Measurements from ENCODE around the gene IGSF21.
"Not testable (repeated sequence)": the region's sequence is repeated elsewhere in the genome, so short reads cannot be mapped to it uniquely, and the experiment has no call there.

The IGSF21 gene

GRCh38 chr1:18340158-18340764 lies 232.7 kb downstream of the IGSF21 start:
- no peak for DNase-seq

- no peak for DNase-seq
These were observed 233.2 kb downstream of the IGSF21 start for GRCh38 chr1:18340787-18341186.

GRCh38 chr1:18341291-18342069 lies 233.9 kb downstream of the IGSF21 start:
- no peak for DNase-seq

GRCh38 chr1:18342744-18343143 lies 235.1 kb downstream of the IGSF21 start:
- no peak for DNase-seq

DNA sequence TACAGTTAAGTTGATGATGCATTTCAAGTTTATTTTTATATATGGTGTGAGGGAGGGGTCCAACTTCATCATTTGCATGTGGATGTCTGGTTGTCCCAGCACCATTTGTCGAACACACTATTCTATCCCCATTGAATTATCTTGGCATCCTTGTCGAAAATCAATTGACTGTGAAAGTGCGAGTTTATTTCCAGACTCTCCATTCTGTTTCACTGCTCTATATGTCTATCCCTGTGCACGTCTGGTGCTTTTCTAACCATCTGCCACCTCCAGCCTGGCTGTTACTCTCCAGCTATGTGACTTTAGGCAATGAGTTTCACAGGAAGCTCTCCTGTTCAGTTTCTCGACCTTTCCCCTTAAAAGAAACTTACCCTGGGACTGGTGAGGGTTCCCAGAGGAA lies 236.0 kb downstream of the IGSF21 start:
- DNase-seq, result peak; percentile 62

- peak; percentile 91 for DNase-seq
These were observed 237.2 kb downstream of the IGSF21 start for GRCh38 chr1:18344755-18345154.

- peak; percentile 44 for DNase-seq
These were observed 240.0 kb downstream of the IGSF21 start for GRCh38 chr1:18347559-18347958.

- no peak for DNase-seq
These were observed 240.8 kb downstream of the IGSF21 start for GRCh38 chr1:18348354-18348753.

DNA sequence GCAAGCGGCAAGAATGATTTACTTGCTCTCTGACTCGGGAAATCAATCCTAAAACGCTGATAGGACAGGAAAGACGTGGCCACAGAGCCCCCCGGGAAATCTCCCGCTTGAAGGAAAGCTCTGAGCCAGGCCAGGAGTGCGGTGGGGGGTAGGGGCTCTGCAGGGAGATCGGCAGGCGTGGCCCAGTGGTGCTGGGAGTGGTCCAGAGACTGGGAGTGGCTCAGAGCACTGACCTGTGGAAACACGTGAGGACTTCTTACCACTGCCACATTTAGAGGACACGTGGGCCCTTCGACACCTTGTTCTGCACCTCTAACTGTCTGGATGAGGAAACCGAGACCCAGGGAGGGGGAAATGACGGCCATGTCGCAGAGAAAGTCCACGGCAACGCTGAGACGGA lies 243.1 kb downstream of the IGSF21 start:
- no peak for DNase-seq

- DNase-seq, result no peak
These were observed 244.1 kb downstream of the IGSF21 start for GRCh38 chr1:18351735-18352134.

GRCh38 chr1:18352636-18353265 lies 245.2 kb downstream of the IGSF21 start:
- peak; percentile 86 for DNase-seq

DNA sequence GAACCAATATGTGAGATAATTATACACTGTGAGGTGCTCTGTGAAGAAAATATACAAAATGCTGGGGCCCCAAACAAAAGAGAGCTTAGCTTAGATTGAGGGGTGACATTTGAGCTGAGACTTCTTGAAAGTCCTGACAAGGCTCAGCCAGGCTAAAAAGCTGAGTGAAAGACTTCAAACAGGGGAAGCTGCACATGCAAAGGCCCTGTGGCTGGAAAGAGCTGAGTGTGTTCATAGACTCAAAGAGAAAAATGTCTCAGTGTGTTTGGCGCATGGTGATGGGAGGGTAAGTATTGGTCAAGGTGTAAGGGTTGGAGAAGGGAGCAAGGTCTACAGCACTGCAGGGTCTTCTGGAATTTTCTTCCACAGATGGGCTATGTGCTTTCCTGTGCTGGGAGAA lies 245.9 kb downstream of the IGSF21 start:
- DNase-seq, result no peak

DNA sequence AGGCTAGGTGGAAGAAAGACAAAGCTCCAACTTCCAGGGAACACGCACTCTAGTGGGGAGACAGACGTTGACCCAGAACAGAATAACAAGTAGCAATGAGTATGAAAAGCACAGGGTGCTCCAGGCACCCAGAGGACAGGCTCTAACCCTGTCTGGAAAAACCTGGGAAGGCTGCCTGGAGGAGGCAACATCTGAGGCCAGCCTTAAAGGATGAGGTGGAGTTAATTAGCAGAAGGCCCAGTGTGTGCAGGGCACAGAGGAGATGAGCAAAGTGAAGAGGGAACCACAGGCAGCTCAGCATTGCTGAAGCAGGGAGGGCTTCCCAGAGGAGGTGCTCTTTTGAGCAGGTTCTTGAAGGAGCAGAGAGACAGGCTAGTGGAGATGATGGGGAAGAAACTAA lies 246.4 kb downstream of the IGSF21 start:
- DNase-seq, result no peak

GRCh38 chr1:18354612-18355011 lies 247.0 kb downstream of the IGSF21 start:
- DNase-seq, result no peak

DNA sequence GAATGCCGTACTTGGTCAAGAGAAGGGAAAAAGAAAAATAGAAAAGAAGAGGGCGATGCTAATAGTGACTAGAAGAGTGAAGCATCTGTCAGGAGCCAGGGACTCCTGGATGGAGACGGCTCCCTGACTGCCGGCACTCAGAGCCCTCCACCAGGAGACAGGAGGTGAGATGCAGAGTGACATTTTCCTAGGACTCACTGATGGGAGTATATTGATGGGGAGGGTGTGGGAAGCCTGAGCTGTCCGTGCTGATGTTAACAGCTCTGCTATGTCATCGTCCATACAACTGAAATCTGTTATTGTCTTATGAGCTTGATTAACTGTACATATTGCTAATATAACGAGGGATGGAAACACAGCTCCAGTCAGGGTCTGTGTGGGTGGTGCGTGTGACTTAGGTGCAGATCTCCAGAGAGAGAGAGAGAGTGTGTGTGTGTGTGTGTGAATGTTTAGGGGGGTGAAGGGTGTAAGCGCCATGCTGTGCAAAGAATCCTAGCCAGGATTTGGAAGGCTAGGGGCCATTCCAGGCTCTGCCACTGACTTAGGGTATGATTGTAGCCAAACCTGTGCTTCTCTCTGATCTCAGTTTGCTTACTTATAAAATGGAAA lies 250.1 kb downstream of the IGSF21 start:
- DNase-seq, result no peak

DNA sequence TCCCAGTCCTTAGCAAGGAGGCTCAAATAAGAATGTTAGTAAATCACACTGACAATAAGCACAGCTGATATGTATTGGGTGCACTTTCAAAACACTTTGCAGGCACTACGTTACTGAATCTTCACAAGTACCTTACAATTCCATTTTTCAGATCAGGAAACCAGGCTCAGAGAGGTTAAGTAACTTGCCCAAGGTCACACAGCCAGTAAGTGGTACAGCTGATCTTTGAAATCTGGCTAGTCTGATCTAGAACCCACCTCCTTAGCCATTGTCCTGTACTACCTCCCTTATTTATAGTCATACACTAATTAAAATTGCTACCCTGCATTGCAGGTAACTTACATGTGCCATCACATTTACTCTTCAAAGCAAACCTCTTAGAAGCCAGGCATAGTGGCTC lies 251.0 kb downstream of the IGSF21 start:
- DNase-seq, result no peak

GRCh38 chr1:18360251-18360650 lies 252.7 kb downstream of the IGSF21 start:
- DNase-seq, result no peak

- no peak for DNase-seq
These were observed 254.6 kb downstream of the IGSF21 start for GRCh38 chr1:18362150-18362549.

DNA sequence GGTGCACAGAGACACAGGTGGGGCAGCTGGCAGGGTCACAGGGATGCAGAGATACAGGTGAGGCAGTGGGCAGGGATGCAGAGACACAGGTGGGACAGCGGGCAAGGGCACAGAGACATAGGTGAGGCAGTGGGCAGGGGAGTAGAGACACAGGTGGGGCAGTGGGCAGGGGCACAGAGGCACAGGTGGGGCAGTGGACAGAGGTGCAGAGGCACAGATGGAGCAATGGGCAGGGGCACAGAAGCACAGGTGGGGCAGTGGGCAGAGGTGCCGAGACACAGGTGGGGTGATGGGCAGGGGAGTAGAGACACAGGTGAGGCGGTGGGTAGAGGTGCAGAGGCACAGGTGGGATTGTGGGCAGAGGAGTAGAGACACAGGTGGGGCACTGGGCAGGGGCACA lies 255.8 kb downstream of the IGSF21 start:
- no peak for DNase-seq

DNA sequence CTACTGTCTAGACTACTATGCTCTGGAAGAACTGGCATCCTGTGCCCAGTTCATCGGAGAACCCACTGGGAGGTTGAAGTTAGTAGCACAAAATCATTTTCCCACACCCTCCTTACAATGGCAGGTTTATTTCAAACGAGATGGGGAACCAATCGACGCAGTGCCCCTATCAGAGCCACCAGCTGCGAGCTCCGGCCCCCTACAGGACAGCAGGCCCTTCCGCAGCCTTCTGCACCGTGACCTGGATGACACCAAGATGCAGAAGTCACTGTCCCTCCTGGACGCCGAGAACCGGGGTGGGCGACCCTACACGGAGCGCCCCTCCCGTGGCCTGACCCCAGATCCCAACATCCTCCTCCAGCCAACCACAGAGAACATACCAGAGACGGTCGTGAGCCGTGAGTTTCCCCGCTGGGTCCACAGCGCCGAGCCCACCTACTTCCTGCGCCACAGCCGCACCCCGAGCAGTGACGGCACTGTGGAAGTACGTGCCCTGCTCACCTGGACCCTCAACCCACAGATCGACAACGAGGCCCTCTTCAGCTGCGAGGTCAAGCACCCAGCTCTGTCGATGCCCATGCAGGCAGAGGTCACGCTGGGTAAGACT lies 257.6 kb downstream of the IGSF21 start:
- no peak for DNase-seq

DNA sequence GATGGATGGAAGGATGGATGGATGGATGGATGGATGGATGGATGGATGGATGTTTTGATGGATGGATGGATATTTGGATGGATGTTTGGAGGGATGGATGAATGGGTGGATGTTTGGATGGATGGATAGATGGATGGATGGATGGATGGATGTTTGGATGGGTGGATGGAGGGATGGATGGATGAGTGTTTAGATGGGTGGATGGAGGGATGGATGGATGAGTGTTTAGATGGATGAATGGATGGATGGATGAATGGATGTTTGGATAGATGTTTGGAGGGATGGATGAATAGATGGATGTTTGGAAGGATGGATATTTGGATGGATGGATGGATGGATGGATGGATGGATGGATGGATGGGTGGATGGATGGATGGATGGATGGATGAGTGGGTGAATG lies 264.9 kb downstream of the IGSF21 start:
- not testable (repeated sequence) for DNase-seq

DNA sequence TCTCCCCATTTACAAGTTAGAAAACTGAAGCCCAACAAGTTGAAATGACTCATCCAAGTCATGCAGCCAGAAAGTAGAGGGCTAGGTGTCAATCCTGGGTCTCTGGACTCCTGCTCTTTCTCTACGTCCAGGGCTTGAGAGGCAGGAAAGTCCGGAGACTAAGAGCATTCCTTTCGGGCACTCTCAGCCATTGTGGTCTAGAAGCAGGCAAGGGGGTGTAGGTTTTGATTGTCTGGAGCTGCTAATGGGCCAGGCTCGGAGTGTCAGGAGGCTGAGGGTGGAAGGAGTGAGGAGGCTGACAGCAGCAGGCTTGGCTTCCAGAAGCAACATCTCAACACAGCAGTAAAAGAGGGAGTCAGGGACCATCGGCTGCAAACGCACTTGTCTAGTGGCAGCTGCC lies 265.6 kb downstream of the IGSF21 start:
- DNase-seq, result no peak

DNA sequence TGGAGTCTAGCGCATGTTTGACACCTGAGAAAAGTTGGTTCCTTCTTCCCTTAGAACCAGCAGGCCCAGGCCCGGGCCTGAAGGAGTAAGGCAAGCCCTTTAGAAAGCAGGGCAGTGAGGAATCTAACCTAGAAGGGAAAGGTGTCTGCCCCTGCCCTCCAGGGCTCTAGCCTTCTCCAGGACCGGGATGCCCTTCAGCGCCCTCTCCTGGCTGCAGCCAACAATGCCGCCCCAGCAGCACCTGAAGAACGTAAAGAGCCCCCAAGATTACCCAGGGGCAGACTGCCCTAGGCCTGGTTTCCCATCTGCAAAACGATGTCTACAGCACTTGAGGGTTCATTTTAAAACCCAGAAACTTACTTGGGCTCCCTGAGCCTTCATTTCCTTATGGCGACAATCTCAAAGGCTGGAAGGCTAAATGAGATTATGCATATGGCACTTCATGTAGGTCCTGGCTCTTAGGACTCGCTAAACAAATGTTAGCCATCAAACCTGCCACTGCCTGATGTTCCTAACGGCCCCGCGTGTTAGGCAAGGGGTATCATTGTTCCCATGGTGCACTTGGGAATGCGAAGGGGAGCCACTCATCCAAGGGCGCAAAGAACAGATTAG lies 266.4 kb downstream of the IGSF21 start:
- DNase-seq, result no peak
